ENCODE results near the gene MAP3K4. TPM values are rescaled to one million over a fixed set of nuclear protein-coding genes. Genes with fewer than 3 reads are reported as not detected.

MAP3K4 gene
- total and polyA plus RNA-seq, 2 of the 8 experiments (the other 6 are each of a cell fraction or from before 2014, with no cell fraction given), result 16.6 to 51.6 TPM

DNA sequence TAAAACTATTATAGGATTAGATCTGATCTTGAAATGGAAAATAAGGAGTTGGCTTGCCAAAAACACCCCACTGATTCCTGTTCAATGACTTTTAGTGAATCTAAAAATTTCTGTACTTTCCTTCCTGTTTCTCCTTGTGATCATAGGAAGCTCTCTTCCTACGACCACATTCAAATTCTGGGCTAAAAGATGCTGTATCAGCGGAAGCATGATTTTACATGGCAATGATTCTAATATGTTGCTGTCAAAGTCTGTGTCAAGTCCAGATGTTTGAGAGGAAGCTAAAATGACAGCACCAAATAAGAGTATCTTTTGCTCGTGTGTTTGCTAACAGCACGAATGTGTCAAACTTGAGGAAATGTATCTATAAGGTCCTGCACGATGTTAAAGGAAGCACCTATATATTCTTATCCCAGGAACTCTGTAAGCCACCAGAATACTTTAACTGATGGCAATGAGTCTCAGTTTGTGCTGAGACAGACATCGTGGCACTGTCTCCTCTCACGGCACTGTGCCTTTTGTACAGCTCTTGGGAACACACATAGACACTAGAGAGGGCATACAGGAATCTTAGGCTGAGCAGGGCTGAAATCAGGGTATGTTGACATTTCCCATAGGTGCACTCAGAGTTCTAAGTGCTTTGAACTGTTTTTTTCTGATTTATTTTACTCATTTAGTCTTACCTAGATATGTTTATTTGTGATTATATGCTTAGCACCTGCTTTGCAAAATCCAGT lies 24.9 kb upstream of the MAP3K4 start:
- H2BK120ac ChIP-seq (replicated peaks; ENCODE audit: low read depth, low read length), result no peak overlapping the region
- no peak overlapping the region for H3K9ac ChIP-seq (replicated peaks in 1 of 4; ENCODE audit: extremely low read depth in 1 of 4, low read depth in 3 of 4, low read length in 3 of 4)
- no peaks in the 10 kb centered on the region for H3K79me2 ChIP-seq (ENCODE audit: control insufficient read depth in 1 of 2, insufficient read depth in 2 of 2, low read length in 2 of 2)
- H3K4me1 ChIP-seq (replicated peaks in 1 of 4; ENCODE audit: control insufficient read depth in 3 of 4, insufficient read depth in 4 of 4, low read length in 3 of 4), result no peaks in the 10 kb centered on the region
- H3K56ac ChIP-seq (replicated peaks; ENCODE audit: insufficient read length, low read depth, low read length), result no peak overlapping the region
- H3K27me3 ChIP-seq (replicated peaks in 1 of 4; ENCODE audit: control insufficient read depth in 3 of 4, extremely low read depth in 1 of 4, insufficient read depth in 3 of 4, low read length in 3 of 4), result no peaks in the 10 kb centered on the region
- no peak overlapping the region for H2AFZ ChIP-seq (ENCODE audit: low read length)
- H2BK20ac ChIP-seq (ENCODE audit: low read length), result no peak overlapping the region
- no peak for FAIRE-seq
- no peak overlapping the region for H4K8ac ChIP-seq (ENCODE audit: extremely low read depth, insufficient read depth, low read length)
- CTCF ChIA-PET (ENCODE audit: partially characterized antibody), result interaction anchor here (0.7 to 1.5 kb wide), 5 partner anchors 15 to 407 kb away, joined by 3 to 6 read pairs (median 3); no protein-coding TSS in a partner anchor
- H3K27ac ChIP-seq (ENCODE audit: low read depth, low read length), result no peak overlapping the region
- no peak for DNase-seq (ENCODE audit: low read depth in 1 of 2, low spot score in 2 of 2)
- TF ChIP-seq RFX5 (IDR thresholded peaks at IDR 0.05; ENCODE audit: borderline replicate concordance, low read depth, low read length) (no peak), TAF1 (IDR thresholded peaks at IDR 0.05; ENCODE audit: low read depth, low read length) (no peak), NANOG (IDR thresholded peaks at IDR 0.05; ENCODE audit: insufficient read depth, low read depth, low read length, poor library complexity, severe bottlenecking) (no peak), SP2 (IDR thresholded peaks at IDR 0.05; ENCODE audit: low read length) (no peak), CTBP2 (IDR thresholded peaks at IDR 0.05; ENCODE audit: borderline replicate concordance, insufficient read depth, insufficient read length, low read length) (no peak)
- TF ChIP-seq, protein P1, sequence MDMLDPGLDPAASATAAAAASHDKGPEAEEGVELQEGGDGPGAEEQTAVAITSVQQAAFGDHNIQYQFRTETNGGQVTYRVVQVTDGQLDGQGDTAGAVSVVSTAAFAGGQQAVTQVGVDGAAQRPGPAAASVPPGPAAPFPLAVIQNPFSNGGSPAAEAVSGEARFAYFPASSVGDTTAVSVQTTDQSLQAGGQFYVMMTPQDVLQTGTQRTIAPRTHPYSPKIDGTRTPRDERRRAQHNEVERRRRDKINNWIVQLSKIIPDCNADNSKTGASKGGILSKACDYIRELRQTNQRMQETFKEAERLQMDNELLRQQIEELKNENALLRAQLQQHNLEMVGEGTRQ (IDR thresholded peaks at IDR 0.05; ENCODE audit: low read length), result no peak
- H3K18ac ChIP-seq (ENCODE audit: extremely low read depth, low read length), result no peak overlapping the region
- H2BK5ac ChIP-seq (ENCODE audit: low read depth, low read length), result no peak overlapping the region
- H4K20me1 ChIP-seq (replicated peaks in 1 of 2; ENCODE audit: control insufficient read depth in 1 of 2, insufficient read depth in 2 of 2, low read length in 2 of 2), result no peaks in the 10 kb centered on the region
- no peak overlapping the region for H4K91ac ChIP-seq (replicated peaks; ENCODE audit: insufficient read length, low read length)
- H3K9me3 ChIP-seq (ENCODE audit: insufficient read depth in 2 of 2, low read depth in 1 of 2, low read length in 1 of 2), result no peaks in the 10 kb centered on the region
- H3K4me3 ChIP-seq (ENCODE audit: extremely low read depth in 1 of 4, insufficient read depth in 2 of 4, low read depth in 3 of 4, low read length in 4 of 4), result no peak overlapping the region
- WGBS, 2 experiments (ENCODE audit: extremely low coverage in 1 of 2, insufficient coverage in 1 of 2, insufficient read length in 1 of 2, insufficient replicate concordance in 2 of 2, low coverage in 1 of 2, low lambda C conversion rate in 2 of 2, missing lambda C conversion rate in 1 of 2), result 91% methylated on average over 7 of the region's 7 CpGs; no CpG with 5 or more reads in 1 of the 2 experiments
- H2BK15ac ChIP-seq (ENCODE audit: low read length), result no peak overlapping the region
- H3K14ac ChIP-seq (ENCODE audit: insufficient read length), result no peak overlapping the region
- H3K23ac ChIP-seq (ENCODE audit: insufficient read length), result no peak overlapping the region
- H3K36me3 ChIP-seq (ENCODE audit: control insufficient read depth in 2 of 4, insufficient read depth in 4 of 4, low read length in 3 of 4), result no peaks in the 10 kb centered on the region
- H2BK12ac ChIP-seq (ENCODE audit: low read depth, low read length), result no peak overlapping the region
- H3K4me2 ChIP-seq (ENCODE audit: insufficient read depth in 1 of 2, low read depth in 2 of 2, low read length in 2 of 2), result no peak overlapping the region
- no peaks in the 10 kb centered on the region for H3K23me2 ChIP-seq (ENCODE audit: low read depth, low read length)
- no peak overlapping the region for H4K5ac ChIP-seq (ENCODE audit: insufficient read length, low read depth, low read length)
- no peak overlapping the region for H3K4ac ChIP-seq (replicated peaks; ENCODE audit: insufficient read length, low read depth, low read length)
- POLR2A ChIA-PET (ENCODE audit: partially characterized antibody), result interaction anchor here (1.0 kb wide), 1 partner anchor 23 kb away, joined by 4 read pairs; no protein-coding TSS in a partner anchor
- no peak overlapping the region for H2AK5ac ChIP-seq (ENCODE audit: low read depth, low read length)
- H3K79me1 ChIP-seq (ENCODE audit: low read depth, low read length), result no peaks in the 10 kb centered on the region
